Bronchial epithelial cell (primary cell): ENCODE measurements around the gene AP5S1. TPM values are rescaled to one million over a fixed set of nuclear protein-coding genes. Genes with fewer than 3 reads are reported as not detected.

ENCODE experiments used
- DNase-seq: peaks from one replicate; pipeline ENCODE4 v3.0.0-alpha.2; 2010; ENCODE audit warnings: low read depth
- FAIRE-seq: peaks from 2 replicates; lab custom pipeline; 2011; peaks lifted over from hg19 to GRCh38; lab: Jason Lieb, UNC
- H3K27me3 ChIP-seq: 2 replicates; pipeline ENCODE4 v1.5.1; 2011; ENCODE audit warnings: low read length; ENCODE audit not compliant: control insufficient read depth, insufficient read depth
- H3K36me3 ChIP-seq: 2 replicates; pipeline ENCODE4 v1.5.1; 2011; ENCODE audit warnings: low read length; ENCODE audit not compliant: control insufficient read depth, insufficient read depth
- H3K4me3 ChIP-seq: 2 replicates; pipeline ENCODE4 v1.5.1; 2011; ENCODE audit warnings: mild to moderate bottlenecking, low read depth, low read length, control low read depth
- total RNA-seq: library from RNA; depleted of rRNA; stranded (reverse); fragments of >200 nt; gene quantifications from 2 replicates; pipeline ENCODE4 v1.2.1, GENCODE V29; 2014
- TF ChIP-seq, protein P1 (sequence below): IDR thresholded peaks from 2 replicates; pipeline ENCODE4 v1.5.1; 2011; ENCODE audit warnings: mild to moderate bottlenecking, moderate library complexity, low read length, control low read depth, inconsistent platforms; ENCODE audit not compliant: insufficient read depth, severe bottlenecking

Gene AP5S1
- total RNA-seq, 1 donor from 2014 or later: 12.4 TPM

- Histone ChIP-seq H3K27me3 (no peaks in the 10 kb centered on the region), H3K36me3 (peaks cover 41% of the 10 kb centered on the region), H3K4me3 (no peak overlapping the region)
- FAIRE-seq: no peak
- TF ChIP-seq, protein P1, sequence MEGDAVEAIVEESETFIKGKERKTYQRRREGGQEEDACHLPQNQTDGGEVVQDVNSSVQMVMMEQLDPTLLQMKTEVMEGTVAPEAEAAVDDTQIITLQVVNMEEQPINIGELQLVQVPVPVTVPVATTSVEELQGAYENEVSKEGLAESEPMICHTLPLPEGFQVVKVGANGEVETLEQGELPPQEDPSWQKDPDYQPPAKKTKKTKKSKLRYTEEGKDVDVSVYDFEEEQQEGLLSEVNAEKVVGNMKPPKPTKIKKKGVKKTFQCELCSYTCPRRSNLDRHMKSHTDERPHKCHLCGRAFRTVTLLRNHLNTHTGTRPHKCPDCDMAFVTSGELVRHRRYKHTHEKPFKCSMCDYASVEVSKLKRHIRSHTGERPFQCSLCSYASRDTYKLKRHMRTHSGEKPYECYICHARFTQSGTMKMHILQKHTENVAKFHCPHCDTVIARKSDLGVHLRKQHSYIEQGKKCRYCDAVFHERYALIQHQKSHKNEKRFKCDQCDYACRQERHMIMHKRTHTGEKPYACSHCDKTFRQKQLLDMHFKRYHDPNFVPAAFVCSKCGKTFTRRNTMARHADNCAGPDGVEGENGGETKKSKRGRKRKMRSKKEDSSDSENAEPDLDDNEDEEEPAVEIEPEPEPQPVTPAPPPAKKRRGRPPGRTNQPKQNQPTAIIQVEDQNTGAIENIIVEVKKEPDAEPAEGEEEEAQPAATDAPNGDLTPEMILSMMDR: no peak
- DNase-seq: no peak
These were observed 43.0 kb downstream of the AP5S1 start for GRCh38 chr20:3863317-3863716.

GRCh38 chr20:3864518-3864917 is 44.2 kb downstream of the AP5S1 start:
- FAIRE-seq (peak; percentile 23), DNase-seq (no peak)
- Histone ChIP-seq H3K36me3 (peaks cover 41% of the 10 kb centered on the region), H3K27me3 (no peaks in the 10 kb centered on the region), H3K4me3 (no peak overlapping the region)
- TF ChIP-seq, protein P1: no peak

DNA sequence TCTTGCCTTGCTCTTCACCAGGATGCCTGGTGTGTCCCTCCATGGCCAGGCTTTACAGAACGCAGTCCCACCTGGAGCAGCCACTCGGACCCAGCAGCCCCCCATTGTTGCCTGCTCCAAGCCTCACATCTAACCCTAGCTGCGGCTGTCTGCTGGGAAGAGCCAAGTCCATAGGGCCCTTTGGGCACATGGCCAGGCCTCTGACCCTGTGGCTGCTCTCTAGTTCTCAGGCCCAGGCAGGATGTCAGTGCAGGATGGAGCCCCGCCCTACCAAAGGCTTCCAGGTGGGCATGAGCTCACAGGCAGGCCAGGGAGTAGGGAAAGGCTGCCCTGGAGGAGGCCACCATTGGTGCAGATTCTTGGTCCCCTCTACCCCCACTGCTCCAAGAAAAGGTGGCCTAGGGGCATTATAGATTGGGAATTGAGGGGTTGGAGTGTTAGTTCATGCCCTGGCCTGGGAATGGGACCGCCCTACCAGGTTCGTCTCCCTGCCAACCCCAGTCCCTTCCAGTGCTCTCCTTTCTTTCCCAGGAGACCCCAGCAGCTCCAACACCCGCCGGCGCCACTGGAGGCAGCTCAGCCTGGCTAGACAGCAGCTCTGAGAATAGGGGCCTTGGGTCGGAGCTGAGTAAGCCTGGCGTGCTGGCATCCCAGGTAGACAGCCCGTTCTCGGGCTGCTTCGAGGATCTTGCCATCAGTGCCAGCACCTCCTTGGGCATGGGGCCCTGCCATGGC is 45.0 kb downstream of the AP5S1 start:
- TF ChIP-seq, protein P1: no peak
- peaks cover 41% of the 10 kb centered on the region for H3K36me3 ChIP-seq
- H3K27me3 ChIP-seq: no peaks in the 10 kb centered on the region
- H3K4me3 ChIP-seq: no peak overlapping the region
- FAIRE-seq (no peak), DNase-seq (no peak)

DNA sequence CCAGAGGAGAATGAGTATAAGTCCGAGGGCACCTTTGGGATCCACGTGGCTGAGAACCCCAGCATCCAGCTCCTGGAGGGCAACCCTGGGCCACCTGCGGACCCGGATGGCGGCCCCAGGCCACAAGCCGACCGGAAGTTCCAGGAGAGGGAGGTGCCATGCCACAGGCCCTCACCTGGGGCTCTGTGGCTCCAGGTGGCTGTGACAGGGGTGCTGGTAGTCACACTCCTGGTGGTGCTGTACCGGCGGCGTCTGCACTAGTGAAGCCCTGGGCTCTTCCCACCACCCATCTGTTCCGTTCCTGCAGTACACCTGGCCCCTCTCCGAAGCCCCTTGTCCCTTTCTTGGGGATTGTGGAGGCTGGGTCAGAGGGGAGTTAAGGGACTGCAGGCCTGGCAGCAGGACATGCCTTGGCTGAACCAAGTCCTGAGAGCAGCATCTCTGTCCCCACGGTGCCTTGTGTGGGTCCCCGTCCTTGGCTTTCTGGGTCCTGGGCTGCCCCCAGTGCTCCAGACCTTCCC is 45.6 kb downstream of the AP5S1 start:
- H3K36me3 ChIP-seq: peaks cover 39% of the 10 kb centered on the region
- no peak for DNase-seq
- TF ChIP-seq, protein P1: no peak

DNA sequence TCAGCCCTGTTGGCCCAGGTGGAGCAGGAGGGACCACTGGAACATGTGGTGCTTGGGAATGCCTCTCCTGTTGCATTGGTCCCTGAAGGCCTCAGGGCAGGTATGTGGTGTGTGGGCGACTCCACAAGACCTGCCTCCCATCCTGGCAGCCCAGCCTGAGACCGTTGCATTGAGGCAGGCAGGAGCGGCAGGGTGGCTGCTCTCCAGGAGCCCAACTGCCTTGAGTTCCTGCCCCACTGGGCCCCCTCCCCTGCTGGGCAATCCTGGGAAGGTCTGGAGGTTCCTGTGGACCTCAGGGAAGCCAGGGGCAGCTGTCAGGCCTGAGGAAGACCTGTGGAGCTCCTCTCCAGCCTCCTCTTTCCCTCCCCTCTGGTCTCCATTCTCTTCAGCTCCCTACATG is 46.1 kb downstream of the AP5S1 start:
- no peak for DNase-seq
- peaks cover 37% of the 10 kb centered on the region for H3K36me3 ChIP-seq
- TF ChIP-seq, protein P1: no peak
- no peak overlapping the region for H3K4me3 ChIP-seq
- H3K27me3 ChIP-seq: no peaks in the 10 kb centered on the region
- no peak for FAIRE-seq

More for the DNA sequence above, 45.6 kb downstream of the AP5S1 start:
- Histone ChIP-seq H3K4me3 (no peak overlapping the region), H3K27me3 (no peaks in the 10 kb centered on the region)
- FAIRE-seq: no peak
